Measurements from ENCODE around the gene PLA2G4A.

PLA2G4A gene

DNA sequence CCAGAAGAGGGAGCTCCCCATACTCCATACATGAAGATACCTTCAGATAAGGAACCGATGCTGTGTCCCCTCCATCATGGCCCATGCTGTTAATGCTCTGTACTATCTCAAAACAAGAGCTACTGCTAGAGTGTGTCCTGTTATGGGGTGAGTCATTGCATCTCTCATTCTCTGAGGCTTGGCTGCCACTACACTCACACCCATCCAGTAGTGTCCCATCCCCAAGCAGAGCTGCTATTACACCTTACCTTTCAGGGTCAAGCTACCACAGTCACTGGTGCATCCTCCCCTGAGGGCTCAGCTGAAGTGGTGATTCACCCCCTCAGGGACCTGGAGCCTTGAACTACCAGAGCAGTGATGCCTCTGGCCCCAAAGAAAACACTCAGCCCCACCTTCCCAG, 198.5 kb downstream of the PLA2G4A start:
- no peak for DNase-seq (ENCODE audit: low read depth in 2 of 2)

DNA sequence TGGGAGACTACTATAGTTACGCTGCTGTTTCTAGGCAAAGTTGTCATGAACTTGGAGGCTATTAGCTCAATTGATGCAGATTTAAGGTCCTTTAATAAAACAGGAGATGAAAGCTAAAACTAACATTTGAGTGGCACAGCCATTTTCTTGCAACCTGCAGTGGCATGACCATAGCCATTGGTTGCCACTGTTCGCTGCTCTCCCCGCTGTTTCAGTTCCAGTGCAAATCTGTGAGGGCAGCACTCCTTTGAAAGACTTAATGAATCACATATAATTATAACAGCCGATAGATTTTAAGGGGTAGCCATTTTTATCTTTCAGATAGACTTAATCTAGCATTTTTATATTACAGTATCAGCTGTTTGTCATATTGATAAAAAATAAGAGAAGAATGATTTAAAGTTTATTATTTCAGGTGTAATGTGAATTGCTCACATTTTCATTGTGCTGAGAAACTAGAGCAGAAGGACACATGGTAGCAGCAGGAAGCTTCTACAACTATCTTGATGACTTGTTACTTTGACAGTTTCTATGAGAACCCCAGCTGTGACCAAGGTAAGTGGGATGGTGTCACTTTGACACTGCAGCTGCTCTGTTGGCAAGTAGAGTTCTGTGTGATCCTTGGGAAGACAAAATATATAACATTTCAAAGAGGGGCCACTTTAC, 203.7 kb downstream of the PLA2G4A start:
- no peak for DNase-seq (ENCODE audit: low read depth in 2 of 2)

DNA sequence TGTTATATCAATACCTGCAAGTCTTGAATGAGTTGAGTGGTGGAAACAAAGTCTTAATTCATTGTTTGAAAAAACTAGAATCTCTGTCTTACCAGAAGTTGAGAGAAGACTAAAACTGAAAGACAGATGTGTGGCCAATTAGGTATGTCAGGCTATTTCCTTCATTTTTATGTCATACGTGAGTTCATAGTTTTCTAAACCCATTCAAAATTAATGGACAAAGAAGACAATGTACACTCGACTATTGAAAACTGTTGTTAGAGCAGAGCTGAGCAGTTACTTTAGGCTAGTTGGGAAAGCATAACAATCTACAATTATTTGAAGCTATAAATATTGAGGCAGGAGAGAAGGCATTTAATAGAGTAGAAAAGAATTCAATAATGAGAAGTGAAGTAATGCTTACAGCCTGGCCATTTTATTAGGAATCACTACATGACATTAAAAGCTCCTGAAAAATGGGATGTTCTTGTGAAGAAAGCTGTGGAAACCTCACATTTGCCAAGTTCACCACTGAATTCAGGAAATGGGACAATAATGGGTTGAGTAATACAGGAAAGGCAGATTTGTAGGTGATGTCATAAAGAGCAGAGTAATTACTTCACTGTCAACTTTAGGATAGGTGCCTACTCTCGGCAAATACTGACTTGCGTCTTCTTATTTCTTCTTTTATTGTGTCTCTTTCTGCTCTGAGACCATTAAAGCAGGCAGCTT, 204.4 kb downstream of the PLA2G4A start:
- no peak for DNase-seq (ENCODE audit: low read depth in 2 of 2)

DNA sequence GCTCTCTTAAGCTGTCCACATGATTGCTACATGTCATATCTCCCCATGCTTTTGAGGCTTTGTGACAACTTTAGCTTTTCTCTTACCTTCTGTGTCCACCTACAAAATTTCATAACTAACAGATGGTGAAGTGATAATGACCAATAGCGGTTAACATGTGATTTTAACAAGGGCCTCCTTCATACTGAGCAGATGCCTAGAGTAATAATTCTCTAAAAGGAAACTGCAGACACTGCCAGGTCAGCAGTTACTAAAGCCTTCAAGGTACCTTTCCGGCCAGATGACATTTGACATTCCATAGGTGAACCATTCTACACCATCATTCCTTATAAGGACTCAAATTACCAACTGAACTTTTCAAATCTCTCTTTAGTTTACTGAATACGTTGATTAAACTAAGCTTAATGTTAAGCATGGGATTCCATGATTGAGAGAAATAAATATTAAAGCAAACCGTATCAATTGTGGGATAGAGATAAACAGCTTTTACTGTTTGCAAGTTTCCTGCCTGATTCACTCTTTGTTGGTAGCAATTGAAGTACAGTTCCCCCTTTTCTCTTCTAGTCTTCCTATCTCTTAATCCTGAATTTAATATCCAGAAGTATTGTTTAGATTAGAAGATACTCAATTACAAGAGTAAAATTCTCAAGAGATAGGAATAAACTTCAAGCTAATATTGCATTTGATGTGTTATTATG, 205.1 kb downstream of the PLA2G4A start:
- DNase-seq (ENCODE audit: low read depth in 2 of 2): no peak

DNA sequence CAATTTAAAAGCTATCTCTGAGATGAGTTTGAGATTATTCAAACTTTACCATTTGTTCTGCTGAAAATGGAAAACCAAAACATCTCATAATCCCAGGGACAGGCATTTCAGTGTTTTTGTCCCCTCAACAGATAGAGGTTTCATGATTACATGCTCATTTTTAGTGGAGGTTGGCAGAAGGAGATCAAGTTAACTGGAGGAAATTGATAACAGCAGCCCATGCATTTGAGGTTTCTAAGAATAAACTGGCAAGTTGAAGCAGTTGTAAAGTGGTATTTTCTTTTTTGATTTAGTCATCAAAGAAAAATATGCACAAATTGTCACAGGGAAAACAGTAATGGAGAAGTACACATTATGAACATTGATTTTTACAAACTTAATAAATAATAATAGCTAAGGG, 205.8 kb downstream of the PLA2G4A start:
- no peak for DNase-seq (ENCODE audit: low read depth in 2 of 2)

DNA sequence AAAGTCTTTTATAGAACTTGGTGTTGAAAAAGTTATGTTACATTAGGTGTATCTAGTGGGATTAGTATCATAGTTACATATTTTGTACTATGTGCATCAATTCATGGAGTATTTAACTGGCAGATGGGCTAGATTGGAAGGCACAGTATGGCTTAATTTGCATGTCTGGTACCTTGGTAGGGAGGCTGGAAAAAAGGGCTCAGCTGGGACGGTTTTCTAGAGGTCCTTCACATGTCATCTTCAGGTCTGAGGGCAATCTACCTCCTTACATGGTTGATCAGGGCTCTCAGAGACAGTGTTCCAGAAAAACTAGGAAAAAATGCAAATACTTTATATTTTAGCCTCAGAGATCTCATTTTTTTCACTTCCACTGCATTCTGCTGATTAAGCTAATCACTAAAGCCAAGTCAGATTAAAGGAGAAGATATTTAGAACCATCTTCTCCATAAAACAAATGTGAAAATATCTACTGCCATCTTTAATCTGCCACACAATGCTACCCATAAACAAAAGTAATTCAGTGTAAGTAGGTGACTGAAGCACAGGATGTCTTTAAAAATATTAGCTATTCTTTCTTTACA, 209.3 kb downstream of the PLA2G4A start:
- DNase-seq (ENCODE audit: low read depth in 2 of 2): no peak
